ENCODE data around the gene LRP3.

Gene LRP3

DNA sequence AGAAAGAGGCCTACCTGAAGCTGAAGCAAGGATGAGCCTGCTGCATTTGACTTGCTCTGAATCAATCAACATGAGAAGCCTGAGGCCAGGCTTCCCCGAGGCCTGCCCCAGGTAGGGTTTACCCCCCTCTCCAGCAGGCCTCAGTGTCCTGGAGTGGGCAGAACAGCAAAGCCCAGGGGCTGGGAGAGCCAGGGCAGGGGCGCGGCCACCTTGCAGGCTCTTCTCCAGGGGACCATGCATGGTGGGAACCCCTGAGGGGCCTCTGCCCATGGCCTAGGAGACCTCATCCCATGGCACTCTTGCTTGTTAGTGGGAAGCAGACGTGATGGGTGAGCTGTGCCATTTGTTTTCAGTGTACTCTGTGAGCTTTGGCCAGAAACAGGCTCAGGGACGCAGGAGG, 19.9 kb upstream of the LRP3 start:
- H3K36me3 Mint-ChIP-seq (ENCODE audit: low read depth), result peaks cover 1% of the 10 kb centered on the region
- no peaks in the 10 kb centered on the region for H3K27me3 Mint-ChIP-seq (ENCODE audit: low read depth)
- peaks cover 25% of the 10 kb centered on the region for H3K4me1 Mint-ChIP-seq
- TF ChIP-seq, protein P1, sequence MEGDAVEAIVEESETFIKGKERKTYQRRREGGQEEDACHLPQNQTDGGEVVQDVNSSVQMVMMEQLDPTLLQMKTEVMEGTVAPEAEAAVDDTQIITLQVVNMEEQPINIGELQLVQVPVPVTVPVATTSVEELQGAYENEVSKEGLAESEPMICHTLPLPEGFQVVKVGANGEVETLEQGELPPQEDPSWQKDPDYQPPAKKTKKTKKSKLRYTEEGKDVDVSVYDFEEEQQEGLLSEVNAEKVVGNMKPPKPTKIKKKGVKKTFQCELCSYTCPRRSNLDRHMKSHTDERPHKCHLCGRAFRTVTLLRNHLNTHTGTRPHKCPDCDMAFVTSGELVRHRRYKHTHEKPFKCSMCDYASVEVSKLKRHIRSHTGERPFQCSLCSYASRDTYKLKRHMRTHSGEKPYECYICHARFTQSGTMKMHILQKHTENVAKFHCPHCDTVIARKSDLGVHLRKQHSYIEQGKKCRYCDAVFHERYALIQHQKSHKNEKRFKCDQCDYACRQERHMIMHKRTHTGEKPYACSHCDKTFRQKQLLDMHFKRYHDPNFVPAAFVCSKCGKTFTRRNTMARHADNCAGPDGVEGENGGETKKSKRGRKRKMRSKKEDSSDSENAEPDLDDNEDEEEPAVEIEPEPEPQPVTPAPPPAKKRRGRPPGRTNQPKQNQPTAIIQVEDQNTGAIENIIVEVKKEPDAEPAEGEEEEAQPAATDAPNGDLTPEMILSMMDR (IDR thresholded peaks at IDR 0.05; ENCODE audit: unreplicated experiment in 3 of 3), result no peak
- H3K4me3 Mint-ChIP-seq, result peak overlapping the region; percentile 23 to 68 (median 57)
- H3K9me3 Mint-ChIP-seq, result peaks cover 4% of the 10 kb centered on the region
- no peak overlapping the region for H3K27ac Mint-ChIP-seq

DNA sequence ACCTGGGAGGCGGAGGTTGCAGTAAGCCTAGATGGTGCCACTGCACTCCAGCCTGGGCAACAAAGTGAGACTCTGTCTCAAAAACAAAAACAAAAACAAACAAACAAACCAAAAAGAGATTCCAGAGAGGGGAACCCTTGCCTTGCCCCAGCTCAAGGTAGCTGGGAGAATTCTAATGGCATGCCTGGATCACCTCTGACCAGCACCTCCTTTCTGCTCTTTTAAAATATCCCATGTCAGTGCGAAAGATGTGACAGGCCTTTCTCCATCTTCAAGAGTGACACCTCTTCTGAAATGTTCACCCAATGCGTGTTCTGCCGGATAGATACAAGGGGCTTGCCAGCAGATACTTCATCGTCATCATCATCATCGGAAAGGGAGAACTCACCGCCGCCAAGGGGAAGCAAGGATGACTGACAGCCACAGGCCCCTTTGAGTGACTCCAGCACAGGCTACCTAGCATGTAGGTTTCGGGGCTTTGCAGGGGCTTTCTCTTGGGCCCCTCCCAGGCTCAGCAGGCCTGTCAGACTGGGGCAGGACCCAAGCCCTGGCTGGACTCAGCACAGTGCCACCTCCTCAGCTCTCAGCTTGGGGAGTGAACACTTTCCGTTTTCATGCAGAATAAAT, 18.9 kb upstream of the LRP3 start:
- Mint-ChIP-seq H3K36me3 (ENCODE audit: low read depth) (no peaks in the 10 kb centered on the region), H3K4me1 (peaks cover 25% of the 10 kb centered on the region), H3K4me3 (peak overlapping the region; percentile 90 to 96 (median 92)), H3K27me3 (ENCODE audit: low read depth) (no peaks in the 10 kb centered on the region), H3K9me3 (peaks cover 4% of the 10 kb centered on the region), H3K27ac (peak overlapping the region; percentile 83 to 97 (median 96))
- TF ChIP-seq, protein P1 (IDR thresholded peaks at IDR 0.05; ENCODE audit: unreplicated experiment in 3 of 3), result no peak

DNA sequence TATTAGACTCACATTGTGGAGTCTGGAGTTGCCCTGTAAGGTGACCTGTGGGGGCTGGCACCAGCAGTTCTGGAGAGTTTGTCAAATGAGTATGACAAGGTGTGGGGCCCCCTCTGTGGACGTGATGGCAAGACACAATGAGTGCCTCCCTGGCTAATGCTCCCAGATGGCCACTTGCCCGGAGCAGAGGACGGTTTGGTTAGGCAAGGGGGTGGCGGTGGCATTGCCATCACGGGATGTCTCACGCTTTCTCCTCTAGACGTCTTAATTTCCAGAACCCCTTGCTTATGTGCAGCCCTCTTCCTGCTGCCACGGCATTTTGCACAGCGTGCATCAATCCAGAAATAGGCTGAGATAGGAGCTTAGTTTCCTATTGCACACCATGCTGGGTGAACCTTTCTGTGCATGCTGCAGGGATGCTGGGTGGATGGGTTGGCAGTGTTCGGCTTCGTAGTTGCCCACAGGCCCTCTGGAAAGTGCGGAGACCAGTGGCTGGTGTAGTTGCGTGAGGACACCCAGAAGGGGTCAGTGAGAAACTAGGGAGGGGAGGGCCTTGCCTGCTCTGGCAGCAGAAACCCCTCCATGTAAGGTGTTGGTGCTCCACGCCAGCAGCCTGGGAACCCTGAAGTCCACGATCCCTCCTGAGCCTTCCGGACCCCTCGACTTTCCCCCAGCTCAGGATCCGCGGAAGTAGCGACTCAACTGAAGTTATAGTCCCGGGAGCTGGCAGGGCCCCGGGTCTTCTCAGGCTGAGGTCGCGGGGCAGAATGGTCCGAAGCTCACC, 18.1 kb upstream of the LRP3 start:
- peaks cover 25% of the 10 kb centered on the region for H3K4me1 Mint-ChIP-seq
- peaks cover 4% of the 10 kb centered on the region for H3K9me3 Mint-ChIP-seq
- H3K27ac Mint-ChIP-seq, result peak overlapping the region; percentile 83 to 97 (median 96)
- TF ChIP-seq, protein P1 (IDR thresholded peaks at IDR 0.05; ENCODE audit: unreplicated experiment in 3 of 3), result no peak
- peak overlapping the region; percentile 90 to 96 (median 92) for H3K4me3 Mint-ChIP-seq
- no peaks in the 10 kb centered on the region for H3K27me3 Mint-ChIP-seq (ENCODE audit: low read depth)
- H3K36me3 Mint-ChIP-seq (ENCODE audit: low read depth), result no peaks in the 10 kb centered on the region

DNA sequence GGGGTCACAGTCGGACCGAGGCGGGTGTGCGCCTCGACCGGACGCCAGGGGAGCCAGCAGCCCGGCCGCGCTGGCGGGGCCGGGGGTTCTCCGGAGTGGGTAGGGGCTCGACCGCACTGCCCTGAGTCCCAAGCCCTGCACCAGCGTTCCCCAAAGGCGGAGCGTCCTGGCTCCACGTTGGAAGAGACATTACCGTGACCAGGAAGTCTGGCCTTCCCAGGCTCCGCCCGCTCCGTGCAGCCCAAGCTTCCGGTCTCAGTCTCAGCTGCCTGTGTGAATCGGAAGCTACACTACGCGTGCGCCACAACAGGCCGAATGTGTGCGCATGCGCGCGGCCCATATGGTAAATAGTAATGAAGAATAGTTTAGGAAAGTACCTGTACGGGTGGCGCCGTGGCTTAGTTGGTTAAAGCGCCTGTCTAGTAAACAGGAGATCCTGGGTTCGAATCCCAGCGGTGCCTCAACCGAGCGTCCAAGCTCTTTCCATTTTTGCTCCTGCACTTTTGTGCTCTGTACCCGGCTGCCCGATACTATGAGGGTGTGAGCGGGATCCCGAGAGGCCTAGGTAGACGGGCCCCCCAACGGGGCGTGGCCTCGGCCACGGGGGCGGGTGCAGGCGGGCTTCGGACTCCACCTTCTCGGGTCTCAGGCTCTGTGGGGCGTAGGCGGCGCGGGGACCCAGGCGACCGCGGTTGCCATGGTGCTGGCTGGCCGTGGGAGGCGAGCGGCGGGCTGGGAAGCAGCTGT, 17.3 kb upstream of the LRP3 start:
- TF ChIP-seq, protein P1 (IDR thresholded peaks at IDR 0.05; ENCODE audit: unreplicated experiment in 3 of 3), result peak in 1 of 3 experiments; percentile 20
- H3K27ac Mint-ChIP-seq, result peak overlapping the region; percentile 83 to 97 (median 96)
- peaks cover 25% of the 10 kb centered on the region for H3K4me1 Mint-ChIP-seq
- H3K27me3 Mint-ChIP-seq (ENCODE audit: low read depth), result no peaks in the 10 kb centered on the region
- peaks cover 4% of the 10 kb centered on the region for H3K9me3 Mint-ChIP-seq
- no peaks in the 10 kb centered on the region for H3K36me3 Mint-ChIP-seq (ENCODE audit: low read depth)
- H3K4me3 Mint-ChIP-seq, result peak overlapping the region; percentile 90 to 96 (median 92)

DNA sequence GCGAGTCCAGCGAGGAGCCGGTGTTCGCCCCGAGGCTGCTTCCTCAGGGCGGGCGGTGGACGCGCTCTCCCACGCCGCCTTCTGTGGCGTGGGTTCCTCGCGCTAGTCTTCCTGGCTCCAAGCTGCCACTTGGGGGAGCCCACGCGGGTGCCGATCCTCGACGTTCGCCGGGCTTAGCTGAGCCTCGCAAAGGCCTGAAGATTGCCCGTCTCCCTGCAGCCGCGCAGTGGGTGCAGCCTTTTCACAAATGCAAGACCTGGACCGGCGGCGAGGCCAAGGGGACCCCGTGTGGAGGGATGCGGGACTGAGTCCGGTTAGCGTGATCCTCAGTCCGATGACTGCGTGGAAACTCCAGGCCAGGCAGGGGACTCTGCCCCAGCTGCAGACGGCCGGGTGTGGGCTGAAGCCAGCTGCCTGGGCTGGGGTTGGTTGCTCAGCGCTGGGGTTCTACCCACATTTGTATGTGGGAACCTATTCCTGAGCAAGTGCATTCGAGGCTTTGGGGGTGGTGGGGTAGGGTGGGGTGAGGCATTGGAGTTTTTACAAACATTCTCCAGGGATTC, 16.6 kb upstream of the LRP3 start:
- peaks cover 4% of the 10 kb centered on the region for H3K9me3 Mint-ChIP-seq
- H3K36me3 Mint-ChIP-seq (ENCODE audit: low read depth), result no peaks in the 10 kb centered on the region
- H3K4me1 Mint-ChIP-seq, result peaks cover 19% of the 10 kb centered on the region
- no peaks in the 10 kb centered on the region for H3K27me3 Mint-ChIP-seq (ENCODE audit: low read depth)
- TF ChIP-seq, protein P1 (IDR thresholded peaks at IDR 0.05; ENCODE audit: unreplicated experiment in 3 of 3), result peak; percentile 51 to 58 (median 55)
- peak overlapping the region; percentile 60 to 96 (median 83) for H3K27ac Mint-ChIP-seq
- H3K4me3 Mint-ChIP-seq, result peak overlapping the region; percentile 90 to 96 (median 92)

All from nephron (organoid).